Measurements from ENCODE around the gene PPP1R14C. TPM values are rescaled to one million over a fixed set of nuclear protein-coding genes. Genes with fewer than 3 reads are reported as not detected.

Gene PPP1R14C
- total RNA-seq, 2 experiments from 2014 or later: 0.10 TPM

DNA sequence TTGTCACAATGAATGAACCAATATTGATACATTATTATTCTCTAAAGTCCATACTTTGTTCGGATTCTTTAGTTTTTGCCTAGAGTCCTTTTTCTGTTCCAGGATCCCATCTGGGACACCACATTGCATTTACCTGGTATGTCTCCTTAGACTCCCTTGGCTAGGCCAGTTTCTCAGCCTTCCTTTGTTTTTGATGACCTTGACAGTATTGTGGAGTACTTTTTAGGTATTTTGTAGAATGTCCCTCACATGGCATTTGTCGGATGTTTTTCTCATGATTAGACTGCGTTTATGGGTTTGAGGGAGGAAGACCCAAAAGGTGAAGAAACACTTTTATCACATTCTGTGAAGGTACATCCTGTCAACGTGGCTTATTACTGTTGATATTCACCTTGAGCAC, 16.9 kb downstream of the PPP1R14C start:
- ChIA-PET POLR2A (no interaction called here), CTCF (no interaction called here)
- Mint-ChIP-seq H3K27ac (no peak overlapping the region), H3K9me3 (no peaks in the 10 kb centered on the region), H3K36me3 (ENCODE audit: low read depth) (no peaks in the 10 kb centered on the region), H3K27me3 (peaks cover 32% of the 10 kb centered on the region), H3K4me3 (no peak overlapping the region), H3K4me1 (peaks cover 13% of the 10 kb centered on the region)
- no peak for DNase-seq

DNA sequence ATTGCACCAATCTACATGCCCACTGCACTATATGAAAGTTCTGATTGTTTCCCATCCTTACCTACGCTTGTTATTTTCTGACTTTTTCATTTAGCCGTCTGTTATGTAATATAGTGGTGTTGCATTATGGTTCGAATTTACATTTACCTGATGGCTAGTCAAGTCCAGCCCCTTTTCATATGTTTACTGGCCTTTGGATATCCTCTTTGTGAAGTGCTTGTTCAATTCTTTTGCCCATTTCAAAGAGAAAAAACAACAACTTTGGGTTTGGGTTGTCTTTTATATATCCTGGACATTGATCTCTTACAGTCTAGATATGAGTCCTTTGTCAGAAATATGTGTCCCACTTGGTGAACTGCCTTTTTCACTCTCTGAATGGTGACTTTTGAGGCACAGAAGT, 21.1 kb downstream of the PPP1R14C start:
- peaks cover 2% of the 10 kb centered on the region for H3K4me1 Mint-ChIP-seq
- ChIA-PET POLR2A (no interaction called here), CTCF (no interaction called here)
- H3K4me3 Mint-ChIP-seq: no peak overlapping the region
- no peaks in the 10 kb centered on the region for H3K9me3 Mint-ChIP-seq
- H3K27me3 Mint-ChIP-seq: peaks cover 25% of the 10 kb centered on the region
- no peak overlapping the region for H3K27ac Mint-ChIP-seq
- H3K36me3 Mint-ChIP-seq (ENCODE audit: low read depth): no peaks in the 10 kb centered on the region
- no peak for DNase-seq

DNA sequence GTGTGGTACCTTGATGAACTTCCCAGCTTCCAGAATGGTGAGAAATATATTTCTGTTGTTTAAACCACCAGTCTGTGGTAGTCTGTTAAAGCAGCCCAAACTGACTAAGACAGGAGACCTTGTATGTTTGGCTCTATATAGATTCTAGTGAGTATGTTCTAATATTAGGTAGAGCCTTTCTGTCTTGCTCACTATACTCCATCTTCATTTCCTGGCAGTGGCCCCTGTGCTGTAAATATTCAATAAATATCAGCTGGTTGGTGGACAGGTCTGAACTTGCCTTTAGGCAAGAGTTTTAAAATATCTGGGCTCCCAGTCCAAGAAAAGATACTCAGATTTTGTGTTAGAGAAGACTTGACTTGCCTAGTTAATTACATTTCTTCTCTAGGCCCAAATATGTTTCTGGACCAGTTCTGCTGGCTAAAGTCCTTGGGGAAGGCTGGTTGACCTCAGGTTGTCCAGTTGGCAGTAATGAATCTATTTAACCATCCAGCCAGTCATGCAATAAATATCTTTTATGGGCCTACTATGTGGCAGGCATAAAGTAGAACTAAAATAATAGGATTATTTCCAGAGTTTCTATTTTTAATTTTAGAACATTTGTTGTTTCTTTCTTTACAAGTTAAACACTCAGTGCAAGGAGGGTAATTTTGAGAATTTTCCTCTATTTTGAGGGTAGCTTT, 22.3 kb downstream of the PPP1R14C start:
- no peak for DNase-seq
- H3K27me3 Mint-ChIP-seq: peaks cover 20% of the 10 kb centered on the region
- no peaks in the 10 kb centered on the region for H3K9me3 Mint-ChIP-seq
- no peaks in the 10 kb centered on the region for H3K36me3 Mint-ChIP-seq (ENCODE audit: low read depth)
- H3K4me3 Mint-ChIP-seq: no peak overlapping the region
- H3K4me1 Mint-ChIP-seq: peaks cover 10% of the 10 kb centered on the region
- CTCF ChIA-PET: no interaction called here
- no peak overlapping the region for H3K27ac Mint-ChIP-seq
- POLR2A ChIA-PET: no interaction called here

DNA sequence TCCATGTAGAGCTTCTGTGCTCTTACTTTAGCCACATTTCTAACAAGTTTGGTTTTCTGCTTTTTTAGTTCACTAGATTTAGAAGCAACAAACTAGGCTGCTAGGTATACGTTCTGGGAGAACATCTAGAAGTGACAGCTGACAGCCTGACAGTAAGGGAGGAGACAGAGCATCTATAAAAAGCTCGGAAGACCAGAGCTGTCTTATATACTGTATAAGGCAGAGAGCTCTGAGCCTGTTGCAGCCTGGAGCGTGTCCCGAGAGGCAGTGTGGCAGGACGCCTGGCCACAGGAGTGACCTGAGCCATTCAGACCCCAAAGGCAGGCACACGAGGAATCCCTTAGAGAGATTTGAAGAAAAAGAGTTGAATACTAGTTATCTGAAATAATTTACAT, 24.6 kb downstream of the PPP1R14C start:
- Mint-ChIP-seq H3K27me3 (peaks cover 20% of the 10 kb centered on the region), H3K36me3 (ENCODE audit: low read depth) (no peaks in the 10 kb centered on the region), H3K27ac (no peak overlapping the region), H3K4me1 (peaks cover 10% of the 10 kb centered on the region), H3K9me3 (no peaks in the 10 kb centered on the region), H3K4me3 (no peak overlapping the region)
- no peak for DNase-seq
- ChIA-PET CTCF (no interaction called here), POLR2A (no interaction called here)

DNA sequence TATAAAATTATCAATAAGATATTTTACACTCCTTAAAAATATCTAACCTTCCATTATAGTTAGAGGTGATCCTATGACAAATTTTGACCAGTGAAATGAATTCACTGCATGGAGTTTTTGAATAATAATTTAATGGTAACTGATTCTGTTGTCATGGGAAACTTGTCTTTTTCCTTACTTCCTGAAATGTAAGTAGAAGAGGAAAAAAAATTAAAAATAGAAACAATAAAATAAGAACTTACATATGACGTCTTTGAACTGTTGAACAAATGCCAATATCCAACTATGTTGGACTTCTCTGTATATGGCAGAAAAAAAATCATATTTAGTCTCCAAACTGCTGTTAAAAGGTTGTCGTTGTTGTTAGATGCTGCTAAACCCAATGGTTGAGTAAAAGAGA, 26.3 kb downstream of the PPP1R14C start:
- ChIA-PET CTCF (no interaction called here), POLR2A (no interaction called here)
- no peak overlapping the region for H3K4me3 Mint-ChIP-seq
- H3K27ac Mint-ChIP-seq: no peak overlapping the region
- no peak for DNase-seq
- peaks cover 10% of the 10 kb centered on the region for H3K4me1 Mint-ChIP-seq
- no peaks in the 10 kb centered on the region for H3K36me3 Mint-ChIP-seq (ENCODE audit: low read depth)
- peaks cover 15% of the 10 kb centered on the region for H3K27me3 Mint-ChIP-seq
- H3K9me3 Mint-ChIP-seq: no peaks in the 10 kb centered on the region

DNA sequence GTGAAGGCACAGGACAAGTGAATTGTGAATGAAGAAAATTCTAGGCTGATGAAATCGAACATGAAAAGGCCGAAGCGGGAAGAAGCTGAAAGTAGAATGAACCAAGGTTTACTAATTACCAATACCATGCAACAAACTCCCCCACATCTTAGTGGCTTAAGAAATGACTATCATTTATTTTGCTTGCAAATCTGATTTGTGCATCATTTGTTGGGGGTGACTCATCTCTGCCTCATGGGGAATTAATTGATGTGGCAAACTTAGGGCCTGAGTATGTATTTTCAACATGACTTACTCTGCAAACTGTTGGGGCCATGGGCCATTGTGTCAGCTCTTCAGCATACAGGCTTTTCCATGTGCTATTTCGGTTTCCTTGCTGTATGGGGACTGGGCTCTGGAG, 26.8 kb downstream of the PPP1R14C start:
- H3K27me3 Mint-ChIP-seq: peaks cover 15% of the 10 kb centered on the region
- POLR2A ChIA-PET: no interaction called here
- H3K27ac Mint-ChIP-seq: no peak overlapping the region
- peak; percentile 18 for DNase-seq
- no peaks in the 10 kb centered on the region for H3K9me3 Mint-ChIP-seq
- no peak overlapping the region for H3K4me3 Mint-ChIP-seq
- H3K4me1 Mint-ChIP-seq: peaks cover 10% of the 10 kb centered on the region
- CTCF ChIA-PET: no interaction called here
- no peaks in the 10 kb centered on the region for H3K36me3 Mint-ChIP-seq (ENCODE audit: low read depth)

DNA sequence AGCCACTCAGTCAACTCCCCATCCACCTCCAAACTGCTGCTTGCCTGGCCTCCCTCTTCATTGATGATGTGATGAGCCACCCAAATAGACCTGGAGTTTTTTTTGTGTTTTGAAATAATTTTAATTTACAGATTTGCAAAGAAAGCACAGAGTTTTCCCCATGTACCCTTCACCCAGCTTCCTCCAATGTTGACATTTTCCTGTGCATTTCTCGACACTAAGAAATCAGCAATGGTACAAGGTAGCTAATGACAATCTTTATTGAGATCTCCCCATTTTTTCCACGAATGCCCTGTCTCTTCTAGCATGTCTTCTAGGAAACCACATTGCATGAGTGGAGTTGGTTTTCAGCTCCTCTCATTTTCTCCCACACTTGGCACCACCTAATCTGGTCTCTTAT, 30.1 kb downstream of the PPP1R14C start:
- ChIA-PET POLR2A (interaction anchor here (1.5 kb wide), 1 partner anchor 19 kb away, joined by 3 read pairs; no protein-coding TSS in a partner anchor), CTCF (interaction anchor here (1.3 kb wide), 1 partner anchor 91 kb away, joined by 4 read pairs; no protein-coding TSS in a partner anchor)
- no peak for DNase-seq
- H3K4me1 Mint-ChIP-seq: peaks cover 10% of the 10 kb centered on the region
- no peak overlapping the region for H3K4me3 Mint-ChIP-seq
- no peaks in the 10 kb centered on the region for H3K36me3 Mint-ChIP-seq (ENCODE audit: low read depth)
- no peak overlapping the region for H3K27ac Mint-ChIP-seq
- H3K27me3 Mint-ChIP-seq: peaks cover 15% of the 10 kb centered on the region
- no peaks in the 10 kb centered on the region for H3K9me3 Mint-ChIP-seq

DNA sequence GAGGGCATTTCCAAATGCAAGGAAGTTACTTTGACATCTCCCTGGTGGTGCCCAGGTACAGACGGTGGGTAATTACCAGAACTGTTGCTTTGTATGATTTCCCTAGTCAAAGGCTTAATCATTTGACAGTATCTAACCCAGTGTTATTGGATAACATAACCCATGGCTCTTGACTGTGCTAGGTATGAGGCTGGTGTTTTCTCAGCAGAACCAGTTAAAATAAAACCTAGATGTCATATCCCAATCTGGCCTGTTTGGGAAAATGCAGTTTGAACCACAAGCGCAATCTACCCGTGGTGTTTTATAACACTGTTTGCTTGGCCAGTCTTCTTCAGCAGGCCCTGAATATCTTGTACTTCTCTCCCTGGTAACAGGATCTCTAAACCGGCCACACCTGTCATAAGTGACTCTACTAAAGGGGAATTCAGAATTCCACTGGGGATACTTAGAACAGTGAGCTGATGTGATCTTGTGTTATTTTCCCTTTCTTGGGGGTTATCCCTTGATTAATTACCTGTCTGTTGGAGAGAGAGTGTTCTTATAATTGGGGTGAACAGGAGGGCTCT, 32.8 kb downstream of the PPP1R14C start:
- H3K27me3 Mint-ChIP-seq: peaks cover 7% of the 10 kb centered on the region
- no peaks in the 10 kb centered on the region for H3K36me3 Mint-ChIP-seq (ENCODE audit: low read depth)
- H3K9me3 Mint-ChIP-seq: no peaks in the 10 kb centered on the region
- H3K4me1 Mint-ChIP-seq: peaks cover 4% of the 10 kb centered on the region
- DNase-seq: no peak
- no peak overlapping the region for H3K4me3 Mint-ChIP-seq
- no peak overlapping the region for H3K27ac Mint-ChIP-seq
- ChIA-PET CTCF (no interaction called here), POLR2A (no interaction called here)

DNA sequence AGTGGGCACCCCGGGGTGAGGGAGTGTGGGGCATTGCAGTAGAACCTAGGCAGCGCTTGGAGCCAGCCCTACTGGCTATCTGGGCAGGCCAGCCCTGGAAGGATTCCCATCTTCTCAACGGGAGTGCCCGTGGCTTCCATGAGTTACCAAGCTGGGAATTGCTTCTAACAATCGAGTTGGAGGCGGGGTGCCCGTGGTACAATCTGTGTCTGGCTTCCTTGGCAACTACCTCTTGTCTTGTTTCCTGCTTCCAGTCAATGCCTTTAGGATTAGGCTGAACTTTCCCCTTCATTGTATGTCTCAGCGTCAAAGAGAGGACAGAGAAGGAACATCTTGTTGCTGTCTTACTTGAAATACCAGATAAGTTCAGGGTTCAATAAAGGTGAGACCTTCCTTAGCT, 33.3 kb downstream of the PPP1R14C start:
- POLR2A ChIA-PET: no interaction called here
- CTCF ChIA-PET: no interaction called here
- no peaks in the 10 kb centered on the region for H3K36me3 Mint-ChIP-seq (ENCODE audit: low read depth)
- no peak for DNase-seq
- peaks cover 5% of the 10 kb centered on the region for H3K4me1 Mint-ChIP-seq
- H3K27ac Mint-ChIP-seq: no peak overlapping the region
- H3K4me3 Mint-ChIP-seq: no peak overlapping the region
- no peaks in the 10 kb centered on the region for H3K9me3 Mint-ChIP-seq
- peaks cover 4% of the 10 kb centered on the region for H3K27me3 Mint-ChIP-seq

DNA sequence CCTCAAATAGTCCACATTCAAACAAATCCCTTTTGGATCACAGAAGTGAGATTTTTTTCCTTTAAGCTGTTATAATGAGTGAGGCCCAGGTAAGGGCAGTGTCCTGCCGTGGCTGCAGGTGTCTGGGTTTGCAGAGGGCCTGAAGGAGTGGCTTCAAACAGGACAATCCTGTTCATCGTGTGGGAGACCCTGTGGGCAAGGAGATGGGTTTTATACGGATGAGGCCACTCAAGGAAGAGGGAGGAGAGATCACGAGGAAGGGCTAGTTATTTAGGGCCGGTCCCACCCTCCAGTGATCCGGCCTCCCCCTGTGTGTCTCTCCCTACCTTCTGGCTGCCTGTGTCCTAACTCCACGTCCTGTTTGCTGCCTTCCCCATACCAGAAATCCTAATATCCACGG, 33.8 kb downstream of the PPP1R14C start:
- no peaks in the 10 kb centered on the region for H3K36me3 Mint-ChIP-seq (ENCODE audit: low read depth)
- H3K4me3 Mint-ChIP-seq: no peak overlapping the region
- ChIA-PET CTCF (no interaction called here), POLR2A (no interaction called here)
- no peaks in the 10 kb centered on the region for H3K9me3 Mint-ChIP-seq
- H3K27me3 Mint-ChIP-seq: peaks cover 6% of the 10 kb centered on the region
- H3K4me1 Mint-ChIP-seq: peaks cover 5% of the 10 kb centered on the region
- no peak overlapping the region for H3K27ac Mint-ChIP-seq
- no peak for DNase-seq

DNA sequence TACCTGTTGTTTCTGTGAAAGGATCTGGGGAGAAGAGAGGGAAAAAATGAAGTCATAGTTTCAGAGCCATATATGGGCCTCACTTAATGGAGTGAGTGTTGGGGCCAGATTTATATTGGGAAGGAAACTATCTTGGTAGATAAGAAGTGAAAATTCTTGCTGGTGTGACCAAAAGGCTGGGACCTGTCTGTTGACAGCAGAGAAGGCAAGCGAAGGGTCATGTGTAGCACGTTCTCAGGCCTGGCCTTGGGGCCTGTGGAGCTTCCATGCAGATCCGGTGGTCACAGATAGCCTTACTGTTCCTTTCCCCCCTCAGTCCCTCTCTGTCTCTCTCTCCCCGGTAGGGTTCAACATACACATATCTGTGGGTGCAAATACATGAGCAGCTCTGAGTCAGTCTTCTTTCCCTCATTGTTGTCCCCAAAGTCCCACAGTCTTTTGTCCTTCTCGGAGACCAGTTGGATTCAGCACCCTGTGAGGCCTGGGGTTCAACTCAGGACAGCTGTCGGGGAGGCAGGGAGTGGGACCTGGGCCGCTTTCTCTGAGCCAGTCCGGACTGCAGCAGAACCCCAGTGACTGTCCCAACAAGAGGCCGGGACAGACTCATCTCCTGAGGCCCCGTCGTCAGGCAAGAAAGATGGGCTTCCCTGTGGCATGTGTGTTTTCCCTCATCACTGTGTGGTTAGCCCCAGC, 34.6 kb downstream of the PPP1R14C start:
- Mint-ChIP-seq H3K9me3 (no peaks in the 10 kb centered on the region), H3K36me3 (ENCODE audit: low read depth) (no peaks in the 10 kb centered on the region), H3K27ac (no peak overlapping the region), H3K27me3 (peaks cover 3% of the 10 kb centered on the region), H3K4me3 (no peak overlapping the region), H3K4me1 (peaks cover 5% of the 10 kb centered on the region)
- no peak for DNase-seq
- ChIA-PET CTCF (no interaction called here), POLR2A (no interaction called here)

DNA sequence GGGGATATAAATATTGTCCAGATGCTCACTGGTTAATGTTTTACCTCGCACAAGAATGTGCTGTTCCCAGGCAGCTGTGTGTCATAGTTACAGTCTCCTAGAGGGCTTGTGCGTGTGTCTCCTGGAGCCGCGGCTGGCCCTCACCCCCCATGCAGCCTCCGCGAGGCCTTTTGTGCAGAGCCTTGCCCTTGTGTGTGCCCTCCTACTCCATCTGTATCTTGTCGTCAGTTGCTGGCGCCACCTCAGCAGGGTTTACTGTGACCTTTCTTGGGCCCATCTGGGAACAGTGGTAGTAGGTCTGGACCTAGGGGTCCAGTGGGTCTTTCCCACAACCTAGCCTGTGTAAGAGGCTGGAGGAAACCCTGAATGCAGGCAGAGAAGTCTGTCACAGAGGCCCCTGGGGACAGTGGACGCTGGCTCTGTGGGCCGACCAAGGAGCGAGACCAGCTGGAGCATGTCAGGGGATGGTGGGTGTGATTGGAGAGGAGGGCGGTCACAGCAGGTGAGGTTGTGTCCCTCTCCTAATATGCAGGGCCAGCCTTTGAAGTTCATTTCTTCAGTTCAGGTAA, 35.2 kb downstream of the PPP1R14C start:
- H3K27me3 Mint-ChIP-seq: peaks cover 3% of the 10 kb centered on the region
- H3K27ac Mint-ChIP-seq: no peak overlapping the region
- H3K4me1 Mint-ChIP-seq: peaks cover 5% of the 10 kb centered on the region
- ChIA-PET CTCF (no interaction called here), POLR2A (no interaction called here)
- H3K36me3 Mint-ChIP-seq (ENCODE audit: low read depth): no peaks in the 10 kb centered on the region
- H3K9me3 Mint-ChIP-seq: no peaks in the 10 kb centered on the region
- DNase-seq: no peak
- H3K4me3 Mint-ChIP-seq: no peak overlapping the region

DNA sequence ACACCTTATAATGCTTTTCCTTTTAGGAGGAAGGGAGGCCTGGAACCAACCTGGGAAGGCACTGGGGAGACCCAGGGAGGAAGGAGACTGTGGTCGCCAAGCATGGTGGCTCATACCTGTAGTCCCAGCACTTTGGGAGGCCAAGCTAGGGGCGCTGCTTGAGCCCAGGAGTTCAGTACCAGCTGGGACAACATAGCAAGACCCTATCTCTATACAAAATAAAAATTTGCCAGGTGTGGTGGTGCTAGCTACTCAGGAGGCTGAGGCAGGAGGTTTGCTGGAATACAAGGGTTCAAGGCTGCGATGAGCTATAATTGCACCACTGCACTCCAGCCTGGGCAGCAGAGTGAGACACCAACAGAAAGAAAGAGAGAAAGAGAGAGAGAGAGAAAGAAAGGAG, 36.2 kb downstream of the PPP1R14C start:
- ChIA-PET POLR2A (no interaction called here), CTCF (no interaction called here)
- H3K4me3 Mint-ChIP-seq: no peak overlapping the region
- no peak overlapping the region for H3K27ac Mint-ChIP-seq
- H3K4me1 Mint-ChIP-seq: peaks cover 5% of the 10 kb centered on the region
- no peaks in the 10 kb centered on the region for H3K9me3 Mint-ChIP-seq
- no peak for DNase-seq
- peaks cover 3% of the 10 kb centered on the region for H3K27me3 Mint-ChIP-seq
- no peaks in the 10 kb centered on the region for H3K36me3 Mint-ChIP-seq (ENCODE audit: low read depth)
